NCI-H146 treated with DMSO at 0.1 percent for 48 hours (cell line): Measurements from ENCODE around the gene SERTM2.
"Not testable (repeated sequence)": the region's sequence is repeated elsewhere in the genome, so short reads cannot be mapped to it uniquely, and the experiment has no call there.

Experiments used
- DNase-seq: peaks from one replicate; lab custom pipeline; 2025; ENCODE audit not compliant: unreplicated experiment; lab: John Stamatoyannopoulos, UW

The SERTM2 gene

DNA sequence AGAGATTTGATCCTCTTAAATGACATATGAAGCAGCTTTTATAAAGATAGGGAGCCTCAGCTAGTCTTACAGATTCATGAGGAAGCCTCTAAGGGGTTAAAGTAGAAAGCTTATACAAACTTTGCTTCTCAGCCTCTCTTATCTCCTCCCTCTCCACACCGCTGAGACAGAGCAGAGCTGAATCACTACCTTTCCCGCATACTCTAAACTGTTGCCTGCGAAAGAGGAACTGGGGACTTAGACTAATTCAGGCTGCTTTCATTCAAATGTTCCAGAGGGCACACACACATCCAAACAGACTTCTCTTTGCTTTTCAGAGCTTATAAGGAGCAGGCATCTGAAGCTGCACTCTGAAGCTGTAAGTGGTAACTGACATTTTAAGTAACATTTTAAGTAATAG is at the start of gene SERTM2:
Gene SERTM2, plus strand, starts transcription at position 169 of the 400 bp plus-strand sequence. CDS start 7,213 bp downstream, outside the sequence.
- peak; percentile 26 for DNase-seq

DNA sequence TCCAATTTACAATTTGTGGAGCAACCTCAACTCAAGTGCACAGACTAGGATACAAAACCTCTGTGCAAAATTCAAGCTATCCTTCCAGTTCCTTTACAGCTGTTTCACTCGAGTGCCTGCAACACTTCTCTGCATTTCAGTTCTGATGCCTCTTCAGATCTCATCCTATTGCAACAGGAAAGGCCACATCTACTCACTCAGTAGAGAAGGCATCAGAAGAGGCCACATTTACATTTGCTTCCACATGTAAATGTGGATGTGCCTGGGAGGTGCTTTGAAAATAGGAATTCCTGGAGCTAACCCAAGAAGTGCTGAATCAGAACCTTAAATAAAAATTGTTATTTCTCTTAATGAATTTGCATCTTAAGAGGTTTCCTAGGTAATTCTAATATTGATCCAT is 45.8 kb upstream of the SERTM2 start:
- DNase-seq, result no peak

DNA sequence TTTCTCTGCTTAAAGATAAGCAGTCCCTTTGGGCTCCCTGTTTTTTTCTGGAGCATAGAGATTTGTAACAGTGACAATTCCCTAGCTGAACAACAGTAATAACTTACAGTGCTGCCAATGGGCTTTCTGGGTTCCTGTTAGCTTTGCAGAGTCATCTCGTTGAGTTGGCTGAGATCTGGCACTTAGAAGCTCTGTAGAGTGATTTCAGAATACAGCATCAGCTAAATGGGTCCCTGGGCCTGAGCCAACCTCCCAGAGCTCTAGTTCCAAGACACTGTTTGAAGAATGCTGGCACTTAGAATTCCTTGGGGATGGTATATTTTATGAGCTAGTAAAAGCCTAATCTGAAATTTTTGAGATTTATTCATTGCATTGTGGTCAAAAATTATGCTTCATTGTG is 43.5 kb upstream of the SERTM2 start:
- DNase-seq, result no peak

DNA sequence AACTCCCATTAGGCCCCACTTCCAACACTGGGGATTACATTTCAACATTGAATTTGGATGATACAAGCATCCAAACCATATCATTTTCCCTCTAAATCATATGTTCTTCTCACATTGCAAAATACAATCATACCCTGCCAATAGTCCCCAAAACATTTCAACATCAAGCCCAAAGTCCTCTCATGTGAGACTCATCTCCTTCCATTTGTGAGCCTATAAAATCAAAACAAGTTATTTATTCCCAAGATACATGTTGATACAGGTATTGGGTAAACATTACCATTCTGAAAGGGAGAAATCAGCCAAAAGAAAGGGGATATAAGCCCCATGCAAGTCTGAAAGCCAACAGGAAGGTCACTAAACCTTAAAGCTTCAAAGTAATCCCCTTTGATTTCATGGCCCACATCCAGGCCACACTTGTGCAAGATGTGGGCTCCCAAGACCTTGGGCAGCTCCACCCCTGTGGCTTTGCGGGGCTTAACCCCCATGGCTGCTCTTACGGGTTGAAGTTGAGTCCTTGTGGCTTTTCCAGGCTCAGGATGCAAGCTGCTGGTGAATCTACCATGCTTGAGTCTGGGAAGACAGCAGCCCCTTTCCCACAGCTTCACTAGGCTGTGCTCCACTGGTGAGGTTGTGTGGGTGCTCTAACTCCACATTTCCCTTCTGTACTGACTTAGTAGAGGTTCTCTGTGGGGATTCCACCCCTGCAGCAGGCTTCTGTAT is 40.6 kb upstream of the SERTM2 start:
- DNase-seq, result no peak

DNA sequence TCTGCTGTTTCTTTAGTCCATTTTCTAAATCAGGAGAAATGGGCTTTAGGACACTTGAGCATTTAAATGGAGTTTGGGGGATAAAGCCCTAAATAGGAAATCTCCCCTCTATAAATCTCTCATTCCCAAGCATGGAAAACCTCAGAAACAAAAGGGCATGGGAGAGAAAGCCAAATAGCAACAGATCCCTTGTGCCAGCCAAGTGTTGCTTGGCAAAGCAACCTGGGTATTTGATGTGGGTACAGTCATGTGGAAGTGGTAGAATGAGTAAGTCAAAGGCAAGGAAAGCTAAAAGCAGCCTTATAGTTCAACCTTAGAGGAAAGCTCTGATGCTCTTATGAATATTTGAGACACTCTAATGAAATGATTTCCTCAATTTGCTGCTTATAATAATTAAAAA is 29.5 kb upstream of the SERTM2 start:
- DNase-seq, result no peak

DNA sequence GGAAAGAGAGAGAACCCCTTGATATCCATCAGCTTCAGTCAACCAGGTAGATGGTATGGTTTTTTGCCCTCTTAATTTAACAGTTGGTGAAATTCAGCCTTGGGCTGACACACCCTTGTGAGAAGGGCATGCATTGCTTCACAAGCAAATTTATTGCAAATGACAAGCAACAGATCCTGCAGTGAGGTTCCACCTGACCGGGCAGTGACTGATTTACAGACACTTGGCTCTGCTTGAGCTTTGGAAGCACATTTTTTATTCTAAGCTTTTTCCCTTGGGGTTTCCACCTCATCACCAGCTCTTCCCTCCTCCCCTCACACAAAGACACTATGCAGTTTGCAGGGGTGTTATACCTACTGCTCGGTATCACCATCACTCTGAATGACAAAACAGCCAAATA is 28.3 kb upstream of the SERTM2 start:
- DNase-seq, result no peak

DNA sequence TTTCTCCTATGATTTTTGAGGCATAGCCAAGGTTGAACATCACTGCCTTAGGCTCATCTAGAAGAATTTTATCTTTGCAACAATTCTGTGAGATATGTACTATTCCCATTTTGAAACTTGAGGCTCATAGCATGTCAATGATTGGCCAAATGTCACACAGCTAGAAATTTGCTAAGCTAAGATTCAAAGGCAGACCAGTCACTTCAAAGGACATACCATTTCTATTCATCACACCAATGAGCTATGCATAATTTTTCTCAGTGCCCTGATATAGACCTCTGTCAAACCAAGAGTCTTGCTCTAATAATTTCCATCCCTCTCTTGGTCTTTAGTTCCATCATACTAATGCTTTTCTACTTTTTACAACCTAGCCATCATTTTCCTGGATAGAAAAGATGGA is 27.6 kb upstream of the SERTM2 start:
- no peak for DNase-seq

DNA sequence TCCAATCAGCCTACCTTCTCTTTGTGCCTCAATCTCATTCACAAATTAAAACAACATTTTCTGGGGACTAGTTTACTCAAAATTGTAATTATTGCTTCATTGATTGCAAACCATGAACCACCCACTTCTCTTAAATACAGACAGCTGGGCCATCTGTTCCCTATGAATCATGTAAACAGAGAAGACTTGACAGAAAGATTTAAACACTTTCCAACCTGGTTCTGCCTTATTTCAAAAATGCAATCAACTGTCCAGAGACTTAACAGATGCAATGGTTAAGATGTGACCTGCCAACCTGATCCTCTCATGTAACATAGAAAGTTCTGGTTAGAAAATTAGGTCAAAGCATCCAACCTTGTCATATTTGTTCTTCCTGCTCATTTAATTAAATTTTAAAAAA is 20.8 kb upstream of the SERTM2 start:
- DNase-seq, result no peak

DNA sequence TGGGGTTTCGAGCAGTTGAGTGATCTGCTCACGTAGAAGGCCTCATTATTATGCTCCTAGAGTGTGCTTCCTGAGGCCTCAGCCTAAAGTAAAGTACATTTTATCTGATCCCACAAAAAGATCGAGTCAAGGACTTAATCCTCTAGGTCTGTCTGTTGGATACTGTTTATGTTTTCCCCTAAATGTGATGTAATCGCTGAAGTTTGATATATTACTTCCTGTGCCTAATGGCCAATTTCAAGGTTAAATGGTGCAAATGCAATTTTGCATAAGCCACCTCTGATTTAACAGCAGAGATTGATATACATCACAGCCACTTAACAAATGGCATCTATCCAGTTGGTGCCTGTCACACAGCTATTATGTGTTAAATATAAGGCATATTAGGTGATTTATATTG is 19.4 kb upstream of the SERTM2 start:
- DNase-seq, result no peak

DNA sequence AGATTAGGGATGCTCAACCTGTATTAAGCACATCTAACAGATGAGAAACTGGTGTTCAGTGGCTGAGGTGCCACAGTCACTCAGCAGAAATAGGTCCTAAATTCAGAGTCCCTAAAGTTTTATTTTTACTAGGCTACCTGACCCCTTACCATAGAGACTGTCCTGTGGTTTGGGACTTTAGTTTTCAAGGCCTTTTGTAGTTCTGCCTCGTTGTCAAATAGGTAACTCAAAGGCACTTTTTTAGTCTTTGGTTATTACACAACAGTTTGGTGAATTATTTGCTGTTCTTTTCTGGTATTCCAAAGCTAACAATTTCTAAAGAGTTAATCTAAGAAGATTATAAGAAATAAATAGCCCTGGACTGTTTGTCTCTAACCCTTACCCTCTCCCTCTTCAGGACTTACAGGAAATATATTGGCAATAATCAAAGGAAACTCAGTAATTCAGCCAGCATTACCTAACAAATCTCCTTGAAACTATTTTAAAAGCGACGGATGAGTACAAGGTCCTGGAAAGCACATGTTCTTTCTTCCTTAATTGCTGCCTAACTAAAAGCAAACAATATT is 12.8 kb upstream of the SERTM2 start:
- DNase-seq, result no peak

DNA sequence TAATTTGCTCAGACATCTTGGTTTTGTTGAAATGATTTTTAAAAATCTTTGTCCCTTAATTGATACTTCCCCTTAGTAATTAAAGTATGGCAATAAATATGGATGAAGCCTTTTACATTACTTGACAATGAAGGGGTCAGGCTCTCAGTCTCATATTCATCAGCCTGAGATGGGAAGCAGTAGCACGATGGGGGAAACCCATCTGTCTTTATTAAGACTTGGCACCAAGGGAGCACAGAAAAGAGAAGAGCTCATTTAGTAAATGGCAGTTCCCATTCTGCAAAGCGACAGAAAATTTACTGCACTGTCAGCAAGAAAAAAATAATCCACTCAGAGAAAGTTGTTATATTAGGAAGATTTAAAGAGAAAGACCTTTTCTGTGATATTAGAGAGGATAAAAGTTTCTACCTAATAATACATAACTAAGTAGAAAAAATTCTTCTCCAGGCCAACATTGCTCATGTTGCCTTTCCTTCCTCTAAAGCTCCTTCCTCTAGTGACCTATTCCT is 7.9 kb upstream of the SERTM2 start:
- no peak for DNase-seq

DNA sequence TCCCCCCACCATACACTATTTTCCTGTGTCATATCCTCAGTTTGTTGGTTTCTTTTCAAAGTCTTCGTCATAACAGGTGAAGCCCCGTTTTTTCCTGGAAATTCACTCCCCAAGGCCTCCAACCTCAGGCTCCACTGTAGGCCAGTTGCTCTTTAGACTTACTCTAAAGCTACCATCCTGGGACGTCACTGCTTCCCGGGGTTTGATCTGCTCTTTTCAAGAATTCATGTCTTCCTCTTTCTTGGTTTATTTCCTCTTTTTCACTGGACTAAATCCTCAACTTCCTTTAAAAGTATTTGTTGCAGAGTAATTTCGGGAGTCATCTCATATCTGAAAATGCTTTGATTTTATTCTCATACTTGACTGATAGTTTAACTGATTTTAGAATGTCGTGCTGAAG is 6.5 kb upstream of the SERTM2 start:
- DNase-seq, result no peak

DNA sequence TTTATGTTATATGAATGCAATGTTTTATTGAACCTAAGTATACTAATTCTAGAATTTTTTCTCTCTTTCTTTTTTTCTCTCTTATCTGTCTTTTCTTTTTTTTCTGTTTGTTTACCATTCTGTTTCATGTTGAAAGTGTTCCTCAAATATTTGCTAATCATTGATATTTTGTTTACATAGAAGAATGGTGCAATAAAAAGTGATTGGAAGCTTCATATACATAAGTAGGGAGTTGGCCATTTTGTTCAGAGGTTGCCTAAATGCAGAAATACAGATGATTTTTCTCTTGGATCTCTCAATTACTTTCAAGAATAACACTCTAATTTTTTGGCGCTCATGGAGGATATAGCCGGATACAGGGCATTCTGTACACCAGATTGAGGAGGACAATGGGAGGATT is 5.7 kb upstream of the SERTM2 start:
- peak; percentile 61 for DNase-seq

DNA sequence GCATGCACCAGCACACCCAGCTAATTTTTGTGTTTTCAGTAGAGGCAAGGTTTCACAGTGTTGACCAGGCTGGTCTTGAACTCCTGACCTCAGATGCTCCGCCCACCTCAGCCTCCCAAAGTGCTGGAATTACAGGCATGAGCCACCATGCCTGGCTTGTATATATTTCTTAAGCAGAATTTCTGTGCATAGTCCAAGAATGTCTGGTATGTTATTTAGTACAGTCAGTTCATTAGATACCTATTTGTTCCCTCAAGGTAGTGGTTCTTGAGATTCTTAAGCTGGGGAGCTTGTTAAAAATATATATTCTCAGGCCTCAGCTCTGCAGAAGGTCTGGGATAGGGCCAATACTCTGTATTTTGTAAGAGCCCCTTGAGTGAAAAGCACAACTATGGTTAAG is 4.6 kb upstream of the SERTM2 start:
- no peak for DNase-seq

DNA sequence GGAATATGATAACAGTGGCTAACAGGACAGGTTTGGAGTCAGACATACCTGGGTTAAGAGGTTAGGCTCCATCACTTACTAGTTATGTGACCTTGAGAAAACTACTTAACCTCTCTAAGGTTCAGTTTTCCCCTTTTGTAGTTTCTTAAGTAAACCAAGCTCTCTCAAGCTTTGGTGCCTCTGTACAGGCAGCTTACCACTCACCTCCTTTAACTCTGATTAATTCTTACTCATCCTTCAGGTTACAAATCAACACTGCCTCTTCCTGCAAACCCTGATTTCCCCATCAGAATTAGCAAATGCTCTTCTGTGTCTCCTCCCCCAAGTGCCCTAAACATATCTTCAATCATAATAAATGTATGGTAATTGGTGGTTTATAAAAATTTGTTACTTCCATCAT is 3.5 kb upstream of the SERTM2 start:
- no peak for DNase-seq

DNA sequence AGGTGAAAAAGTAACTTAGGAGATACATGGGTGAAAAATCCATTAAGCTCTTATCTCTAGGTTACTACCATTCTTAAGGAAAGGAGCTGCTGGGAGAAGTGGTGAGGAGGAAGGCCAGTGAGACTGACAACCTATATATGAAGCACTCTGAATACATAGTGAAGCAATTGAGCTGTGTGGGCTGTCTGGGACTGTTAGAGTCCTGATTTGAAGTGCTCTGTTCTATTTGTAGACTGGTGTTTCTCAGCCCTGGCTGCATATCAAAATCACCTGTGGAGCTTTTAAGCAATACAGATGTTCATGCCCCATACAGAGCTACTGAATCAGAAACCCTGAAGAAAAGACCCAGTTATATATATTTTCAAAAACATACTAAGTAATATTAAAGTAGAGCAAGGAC is 3.9 kb downstream of the SERTM2 start:
- no peak for DNase-seq

DNA sequence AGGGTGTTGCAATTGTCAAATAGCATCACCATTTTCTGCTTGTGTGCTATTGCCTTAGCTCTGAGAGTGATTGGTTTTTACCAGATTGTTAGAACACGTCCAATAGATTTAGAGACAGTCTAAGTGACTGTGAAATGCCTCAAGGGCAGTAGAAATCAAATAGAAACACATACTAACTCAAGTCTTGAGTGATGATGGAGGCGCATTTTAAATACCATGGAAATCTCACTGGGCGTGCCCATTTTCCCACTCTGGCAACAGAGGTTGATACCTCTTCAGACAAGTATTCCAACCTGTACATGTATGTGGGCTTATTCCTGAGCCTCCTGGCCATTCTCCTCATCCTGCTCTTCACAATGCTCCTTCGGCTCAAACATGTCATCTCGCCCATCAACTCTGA is 7.2 kb downstream of the SERTM2 start:
- DNase-seq, result no peak

DNA sequence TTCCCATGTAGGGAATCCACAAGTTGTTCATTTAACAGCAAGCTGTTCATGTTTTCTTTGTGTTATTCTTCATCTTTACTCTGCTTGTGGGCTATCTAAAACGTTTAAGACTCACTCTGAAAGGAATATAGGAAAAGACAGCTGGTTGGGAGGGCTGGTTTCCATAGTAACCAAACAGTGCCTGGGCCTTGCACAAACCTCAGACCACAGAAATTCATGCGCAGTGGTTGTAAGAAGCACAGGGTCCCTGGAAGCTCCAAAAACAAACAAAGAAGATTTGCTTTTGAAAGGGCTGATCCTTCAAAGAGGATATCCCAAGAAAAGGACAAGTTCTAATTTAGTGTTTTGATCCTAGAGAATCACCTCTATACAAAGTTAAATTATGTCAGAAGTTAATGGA is 7.8 kb downstream of the SERTM2 start:
- DNase-seq, result peak; percentile 11

DNA sequence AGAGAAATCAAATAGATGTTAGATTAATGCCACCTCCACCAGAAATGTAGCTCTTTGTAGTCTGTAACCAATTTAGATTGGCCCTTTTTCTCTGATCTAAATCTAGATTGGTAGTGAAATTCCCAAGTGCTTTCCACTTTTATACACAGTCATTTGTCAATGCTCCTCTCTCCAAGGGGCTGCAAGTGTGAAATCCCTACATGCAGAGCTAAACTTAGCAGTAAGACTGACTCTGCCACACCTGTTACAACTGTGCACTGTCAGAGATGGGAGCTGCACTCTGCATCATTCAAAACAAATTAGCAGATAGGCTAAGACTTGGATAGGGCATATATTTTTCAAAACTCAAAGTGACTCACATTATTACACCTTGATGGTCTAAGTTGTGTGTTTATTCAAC is 9.1 kb downstream of the SERTM2 start:
- no peak for DNase-seq

DNA sequence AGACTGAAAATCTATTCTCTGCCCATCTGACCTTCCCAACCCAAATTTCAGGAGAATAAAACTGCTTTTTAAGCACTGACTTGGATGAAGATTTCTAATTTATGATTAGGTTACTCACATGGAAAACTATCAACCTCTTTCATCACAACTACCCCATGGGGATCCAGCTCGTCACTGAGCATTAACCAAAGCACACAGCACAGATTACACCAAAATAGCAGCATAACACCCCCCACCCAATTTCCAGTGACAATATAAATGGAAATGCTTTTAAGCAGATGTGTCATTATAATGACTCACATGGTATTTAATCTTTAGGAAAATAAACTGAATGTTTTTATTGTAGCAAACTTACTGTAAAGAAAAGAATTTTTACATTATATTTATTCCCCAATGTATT is 9.7 kb downstream of the SERTM2 start:
- DNase-seq, result no peak

DNA sequence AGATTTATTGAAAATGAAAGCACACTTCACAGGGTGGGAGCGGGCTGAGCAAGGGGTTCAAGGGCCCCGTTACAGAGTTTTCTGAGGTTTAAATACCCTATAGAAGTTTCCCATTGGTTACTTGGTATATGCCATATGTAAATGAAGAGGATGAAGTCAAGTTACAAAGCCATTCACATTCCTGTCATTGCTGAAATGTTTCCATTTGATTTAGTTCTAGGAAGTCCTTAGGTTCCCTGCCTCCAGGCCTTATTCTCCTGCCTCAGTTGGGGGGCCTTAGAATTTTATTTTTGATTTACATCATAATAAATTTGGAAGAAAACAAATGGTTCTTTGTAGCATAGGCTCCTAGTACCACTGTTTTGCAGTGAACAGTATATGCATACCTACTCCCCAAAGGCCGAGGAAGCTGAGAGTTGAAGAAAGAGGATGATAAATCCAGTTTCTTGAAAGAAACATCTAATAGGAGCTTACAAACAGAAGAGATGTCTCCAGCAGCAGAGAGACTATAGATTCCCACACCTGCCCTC is 31.8 kb downstream of the SERTM2 start:
- no peak for DNase-seq

DNA sequence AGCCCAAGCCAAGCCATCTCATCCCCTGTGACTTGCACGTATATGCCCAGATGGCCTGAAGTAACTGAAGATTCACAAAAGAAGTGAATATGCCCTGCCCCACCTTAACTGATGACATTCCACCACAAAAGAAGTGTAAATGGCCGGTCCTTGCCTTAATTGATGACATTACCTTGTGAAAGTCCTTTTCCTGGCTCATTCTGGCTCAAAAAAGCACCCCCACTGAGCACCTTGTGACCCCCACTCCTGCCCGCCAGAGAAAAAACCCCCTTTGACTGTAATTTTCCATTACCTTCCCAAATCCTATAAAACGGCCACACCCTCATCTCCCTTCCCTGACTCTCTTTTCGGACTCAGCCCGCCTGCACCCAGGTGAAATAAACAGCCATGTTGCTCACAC is 37.8 kb downstream of the SERTM2 start:
- not testable (repeated sequence) for DNase-seq
